Smooth muscle cell (in vitro differentiated cells): ENCODE data around the gene MRPS25. TPM values are rescaled to one million over a fixed set of nuclear protein-coding genes. Genes with fewer than 3 reads are reported as not detected.

ENCODE experiments used
- DNase-seq: peaks from one replicate; lab custom pipeline; 2025; ENCODE audit not compliant: unreplicated experiment; lab: John Stamatoyannopoulos, UW
- H2AFZ ChIP-seq: fragments of 200-600 bp; sonication (generic); 2 replicates; pipeline ENCODE4 v1.6.0; 2016; ENCODE audit warnings: antibody characterized with exemption, low read depth, mild to moderate bottlenecking
- H3F3A ChIP-seq: fragments of 200-600 bp; sonication (generic); 2 replicates; pipeline ENCODE4 v1.6.0; 2017; ENCODE audit warnings: antibody characterized with exemption, low read depth
- H3K27ac ChIP-seq: fragments of 200-600 bp; sonication (generic); 2 replicates; pipeline ENCODE4 v1.5.1; 2016; ENCODE audit warnings: low read depth, mild to moderate bottlenecking
- H3K27me3 ChIP-seq: fragments of 200-600 bp; sonication (generic); 2 replicates; pipeline ENCODE4 v1.6.1; 2016; ENCODE audit warnings: low read depth, mild to moderate bottlenecking
- H3K36me3 ChIP-seq: fragments of 200-600 bp; sonication (generic); 2 replicates; pipeline ENCODE4 v1.5.1; 2016; ENCODE audit warnings: low read depth
- H3K4me1 ChIP-seq: fragments of 200-600 bp; sonication (generic); 2 replicates; pipeline ENCODE4 v1.5.1; 2016; ENCODE audit warnings: low read depth
- H3K4me2 ChIP-seq: fragments of 200-600 bp; sonication (generic); 2 replicates; pipeline ENCODE4 v1.6.0; 2016; ENCODE audit warnings: mild to moderate bottlenecking
- H3K4me3 ChIP-seq: fragments of 200-600 bp; sonication (generic); 2 replicates; pipeline ENCODE4 v1.5.1; 2016; ENCODE audit warnings: mild to moderate bottlenecking
- H3K79me2 ChIP-seq: fragments of 200-600 bp; sonication (generic); 2 replicates; pipeline ENCODE4 v1.6.0; 2016; ENCODE audit warnings: low read depth, mild to moderate bottlenecking
- H3K9ac ChIP-seq: fragments of 200-600 bp; sonication (generic); 2 replicates; pipeline ENCODE4 v1.6.0; 2016; ENCODE audit warnings: low read depth
- H3K9me3 ChIP-seq: fragments of 200-600 bp; sonication (generic); replicated peaks from 2 replicates; pipeline ENCODE4 v1.5.1; 2016; ENCODE audit warnings: low read depth
- H4K20me1 ChIP-seq: fragments of 200-600 bp; sonication (generic); 2 replicates; pipeline ENCODE4 v1.6.0; 2016; ENCODE audit warnings: low read depth
- CTCF ChIP-seq: fragments of 200-600 bp; sonication (generic); IDR thresholded peaks from 2 replicates; pipeline ENCODE4 v1.5.1; 2017; ENCODE audit warnings: borderline replicate concordance, mild to moderate bottlenecking, antibody characterized with exemption; ENCODE audit not compliant: insufficient read depth, poor library complexity, severe bottlenecking
- WGBS: methylation state at CpG from one replicate; pipeline ENCODE4 v1.1.7; 2016; ENCODE audit warnings: low lambda C conversion rate; 5-methylcytosine and 5-hydroxymethylcytosine counted together
- polyA plus RNA-seq: library from polyadenylated mRNA; unstranded; fragments of >200 nt; fragmentation: Nextera tagmentation; extraction: Ambion mirVana; gene quantifications from 2 replicates; pipeline ENCODE4 v1.2.1, GENCODE V29; 2016
- total RNA-seq: library from RNA; depleted of rRNA; stranded (reverse); fragments of >200 nt; gene quantifications from 2 replicates; pipeline ENCODE4 v1.2.3, GENCODE V29; 2014

Gene MRPS25
- total and polyA plus RNA-seq, 2 experiments from 2014 or later = 18.9 to 22.1 TPM

DNA sequence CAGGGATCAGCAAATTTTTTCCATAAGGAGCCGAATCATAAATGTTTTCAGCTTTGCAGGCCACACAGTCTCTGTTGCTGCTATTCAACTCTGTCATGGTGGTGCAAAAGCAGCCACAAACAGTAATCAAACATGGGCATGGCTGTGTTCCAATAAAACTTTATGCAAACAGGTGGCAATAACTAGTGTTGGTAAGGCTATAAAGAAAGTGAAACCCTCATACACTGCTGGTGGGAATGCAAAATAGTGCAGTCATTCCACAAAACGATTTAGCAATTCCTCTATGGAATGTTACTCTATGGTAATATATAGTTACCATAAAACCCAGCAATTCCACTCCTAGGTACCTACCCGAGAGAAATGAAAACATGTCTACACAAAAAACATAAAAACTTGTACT lies 14.0 kb upstream of the MRPS25 start:
- Histone ChIP-seq H3K4me2 (no peak overlapping the region), H3K4me3 (no peak overlapping the region), H3K9me3 (no peaks in the 10 kb centered on the region), H2AFZ (no peak overlapping the region), H3F3A (no peaks in the 10 kb centered on the region), H3K79me2 (no peaks in the 10 kb centered on the region), H3K36me3 (peaks cover 22% of the 10 kb centered on the region), H3K27ac (no peak overlapping the region), H3K9ac (no peak overlapping the region), H3K4me1 (no peaks in the 10 kb centered on the region), H4K20me1 (no peaks in the 10 kb centered on the region), H3K27me3 (no peaks in the 10 kb centered on the region)
- no peak for TF ChIP-seq CTCF
- 74% methylated on average over 3 of the region's 3 CpGs for WGBS
- DNase-seq = no peak

GRCh38 chr3:15074500-15074899 lies 9.4 kb upstream of the MRPS25 start:
- Histone ChIP-seq H3K36me3 (peaks cover 15% of the 10 kb centered on the region), H3K4me1 (no peaks in the 10 kb centered on the region), H3K27me3 (no peaks in the 10 kb centered on the region), H3K9ac (no peak overlapping the region), H2AFZ (no peak overlapping the region), H3K79me2 (no peaks in the 10 kb centered on the region), H3K4me3 (no peak overlapping the region), H3K4me2 (no peak overlapping the region), H4K20me1 (no peaks in the 10 kb centered on the region), H3K27ac (no peak overlapping the region), H3K9me3 (no peaks in the 10 kb centered on the region), H3F3A (no peaks in the 10 kb centered on the region)
- WGBS = 97% methylated on average over 19 of the region's 19 CpGs
- DNase-seq = no peak
- TF ChIP-seq CTCF = no peak

DNA sequence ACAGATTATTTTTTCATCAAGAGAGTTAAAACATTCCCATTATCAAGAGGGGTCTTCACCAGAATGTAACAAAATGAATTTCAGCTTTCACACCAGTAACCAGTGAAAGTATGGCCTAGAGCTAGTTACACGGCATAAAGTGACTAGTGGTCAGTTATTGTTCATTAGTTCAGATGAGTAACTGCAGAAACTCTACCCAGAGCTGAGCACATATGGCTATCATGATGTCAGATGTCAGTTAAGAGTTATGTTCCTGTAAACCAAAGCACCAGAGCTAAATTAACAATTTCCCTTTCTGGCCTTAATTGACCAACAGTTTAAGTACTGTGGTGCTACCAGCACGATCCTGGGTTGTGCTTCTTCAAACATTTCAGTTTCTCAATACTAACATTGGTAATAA lies 6.6 kb upstream of the MRPS25 start:
- TF ChIP-seq CTCF = no peak
- H3K27ac ChIP-seq = no peak overlapping the region
- no peaks in the 10 kb centered on the region for H3K9me3 ChIP-seq
- H3K9ac ChIP-seq = no peak overlapping the region
- H4K20me1 ChIP-seq = no peaks in the 10 kb centered on the region
- H2AFZ ChIP-seq = no peak overlapping the region
- H3K4me3 ChIP-seq = no peak overlapping the region
- no peaks in the 10 kb centered on the region for H3F3A ChIP-seq
- H3K4me2 ChIP-seq = no peak overlapping the region
- H3K79me2 ChIP-seq = no peaks in the 10 kb centered on the region
- WGBS = 89% methylated on average over 2 of the region's 2 CpGs
- no peaks in the 10 kb centered on the region for H3K27me3 ChIP-seq
- no peak for DNase-seq
- H3K4me1 ChIP-seq = no peaks in the 10 kb centered on the region
- peaks cover 6% of the 10 kb centered on the region for H3K36me3 ChIP-seq

DNA sequence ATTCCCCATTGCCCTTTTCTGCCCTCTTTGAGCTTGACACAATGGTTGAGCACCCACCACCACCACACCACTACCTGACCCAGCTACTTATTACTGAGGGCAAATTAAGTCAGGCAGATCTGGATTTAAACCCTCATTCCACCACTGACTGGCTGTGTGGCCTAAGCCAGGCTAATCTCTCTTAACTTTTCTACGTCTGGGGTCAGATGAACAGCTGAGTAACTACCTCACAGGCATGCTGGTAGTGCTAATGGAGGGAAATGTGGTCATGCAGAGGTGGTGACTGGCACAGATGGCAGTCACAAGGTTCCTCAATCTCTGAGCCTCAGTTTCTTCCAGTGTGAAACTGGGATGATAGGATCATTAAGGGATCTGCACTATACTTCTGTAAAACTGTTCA lies 4.3 kb upstream of the MRPS25 start:
- Histone ChIP-seq H2AFZ (no peak overlapping the region), H4K20me1 (no peaks in the 10 kb centered on the region), H3K36me3 (no peaks in the 10 kb centered on the region), H3K27me3 (no peaks in the 10 kb centered on the region), H3K9ac (no peak overlapping the region), H3K4me3 (no peak overlapping the region), H3K4me1 (no peaks in the 10 kb centered on the region), H3K9me3 (no peaks in the 10 kb centered on the region), H3K79me2 (peaks cover 5% of the 10 kb centered on the region), H3K4me2 (no peak overlapping the region), H3K27ac (no peak overlapping the region), H3F3A (no peaks in the 10 kb centered on the region)
- no peak for TF ChIP-seq CTCF
- WGBS = 21% methylated on average over 1 of the region's 1 CpG
- no peak for DNase-seq
